ENCODE measurements around the gene CYP4F2. TPM values are rescaled to one million over a fixed set of nuclear protein-coding genes. Genes with fewer than 3 reads are reported as not detected.
"Not testable (repeated sequence)": the region's sequence is repeated elsewhere in the genome, so short reads cannot be mapped to it uniquely, and the experiment has no call there.

Gene CYP4F2
- total and polyA plus RNA-seq, 9 donors = 0.79 TPM; not detected in 8

- Histone ChIP-seq H3K27ac (ENCODE audit: low read length) (no peak overlapping the region), H3K4me1 (ENCODE audit: control insufficient read depth, insufficient read depth, low read length) (peaks cover 9% of the 10 kb centered on the region), H3K9me3 (replicated peaks; ENCODE audit: control insufficient read depth, low read depth, low read length) (no peaks in the 10 kb centered on the region), H3K27me3 (ENCODE audit: control insufficient read depth, insufficient read depth, low read length) (no peaks in the 10 kb centered on the region), H3K4me3 (ENCODE audit: low read length) (no peak overlapping the region), H3K36me3 (ENCODE audit: control insufficient read depth, insufficient read depth, low read length) (no peaks in the 10 kb centered on the region)
- DNase-seq = no peak
- WGBS (ENCODE audit: insufficient coverage) = no CpG with 5 or more reads among the region's 3 CpGs
Measured at GRCh38 chr19:15838351-15838750, 59.5 kb downstream of the CYP4F2 start.

GRCh38 chr19:15837221-15837731 lies 60.6 kb downstream of the CYP4F2 start:
- peaks cover 9% of the 10 kb centered on the region for H3K4me1 ChIP-seq (ENCODE audit: control insufficient read depth, insufficient read depth, low read length)
- no peak for DNase-seq
- H3K36me3 ChIP-seq (ENCODE audit: control insufficient read depth, insufficient read depth, low read length) = no peaks in the 10 kb centered on the region
- H3K9me3 ChIP-seq (replicated peaks; ENCODE audit: control insufficient read depth, low read depth, low read length) = no peaks in the 10 kb centered on the region
- no peaks in the 10 kb centered on the region for H3K27me3 ChIP-seq (ENCODE audit: control insufficient read depth, insufficient read depth, low read length)
- H3K27ac ChIP-seq (ENCODE audit: low read length) = peak overlapping the region; percentile 95
- H3K4me3 ChIP-seq (ENCODE audit: low read length) = peak overlapping the region; percentile 66
- WGBS (ENCODE audit: insufficient coverage) = 0% methylated on average over 5 of the region's 9 CpGs

- Histone ChIP-seq H3K4me1 (ENCODE audit: control insufficient read depth, insufficient read depth, low read length) (peaks cover 9% of the 10 kb centered on the region), H3K4me3 (ENCODE audit: low read length) (peak overlapping the region; percentile 66), H3K9me3 (replicated peaks; ENCODE audit: control insufficient read depth, low read depth, low read length) (no peaks in the 10 kb centered on the region), H3K27ac (ENCODE audit: low read length) (peak overlapping the region; percentile 95), H3K27me3 (ENCODE audit: control insufficient read depth, insufficient read depth, low read length) (no peaks in the 10 kb centered on the region), H3K36me3 (ENCODE audit: control insufficient read depth, insufficient read depth, low read length) (no peaks in the 10 kb centered on the region)
- DNase-seq = peak; percentile 100
- WGBS (ENCODE audit: insufficient coverage) = under 1% methylated on average over 45 of the region's 65 CpGs
Measured at GRCh38 chr19:15836330-15837220, 61.3 kb downstream of the CYP4F2 start.

- not testable (repeated sequence) for H3K4me1 ChIP-seq (ENCODE audit: control insufficient read depth, insufficient read depth, low read length); DNase-seq; H3K36me3 ChIP-seq (ENCODE audit: control insufficient read depth, insufficient read depth, low read length); H3K27me3 ChIP-seq (ENCODE audit: control insufficient read depth, insufficient read depth, low read length); H3K9me3 ChIP-seq (replicated peaks; ENCODE audit: control insufficient read depth, low read depth, low read length)
- 63% methylated on average over 5 of the region's 11 CpGs for WGBS (ENCODE audit: insufficient coverage)
- Histone ChIP-seq H3K27ac (ENCODE audit: low read length) (peak overlapping the region; percentile 95), H3K4me3 (ENCODE audit: low read length) (peak overlapping the region; percentile 66)
Measured at GRCh38 chr19:15835565-15836329, 62.1 kb downstream of the CYP4F2 start.

GRCh38 chr19:15834232-15834631 lies 63.6 kb downstream of the CYP4F2 start:
- not testable (repeated sequence) for DNase-seq; H3K4me1 ChIP-seq (ENCODE audit: control insufficient read depth, insufficient read depth, low read length); H3K27ac ChIP-seq (ENCODE audit: low read length); H3K9me3 ChIP-seq (replicated peaks; ENCODE audit: control insufficient read depth, low read depth, low read length); H3K36me3 ChIP-seq (ENCODE audit: control insufficient read depth, insufficient read depth, low read length); H3K27me3 ChIP-seq (ENCODE audit: control insufficient read depth, insufficient read depth, low read length); H3K4me3 ChIP-seq (ENCODE audit: low read length)
- 95% methylated on average over 3 of the region's 3 CpGs for WGBS (ENCODE audit: insufficient coverage)

GRCh38 chr19:15831626-15832025 lies 66.2 kb downstream of the CYP4F2 start:
- H3K27ac ChIP-seq (ENCODE audit: low read length) = no peak overlapping the region
- no peak overlapping the region for H3K4me3 ChIP-seq (ENCODE audit: low read length)
- H3K9me3 ChIP-seq (replicated peaks; ENCODE audit: control insufficient read depth, low read depth, low read length) = no peaks in the 10 kb centered on the region
- DNase-seq = no peak
- WGBS (ENCODE audit: insufficient coverage) = 73% methylated on average over 5 of the region's 5 CpGs
- H3K27me3 ChIP-seq (ENCODE audit: control insufficient read depth, insufficient read depth, low read length) = no peaks in the 10 kb centered on the region
- H3K36me3 ChIP-seq (ENCODE audit: control insufficient read depth, insufficient read depth, low read length) = no peaks in the 10 kb centered on the region
- peaks cover 9% of the 10 kb centered on the region for H3K4me1 ChIP-seq (ENCODE audit: control insufficient read depth, insufficient read depth, low read length)

GRCh38 chr19:15829786-15830185 lies 68.1 kb downstream of the CYP4F2 start:
- 89% methylated on average over 8 of the region's 8 CpGs for WGBS (ENCODE audit: insufficient coverage)
- no peak overlapping the region for H3K4me3 ChIP-seq (ENCODE audit: low read length)
- no peak overlapping the region for H3K27ac ChIP-seq (ENCODE audit: low read length)
- no peak for DNase-seq
- H3K9me3 ChIP-seq (replicated peaks; ENCODE audit: control insufficient read depth, low read depth, low read length) = no peaks in the 10 kb centered on the region
- no peaks in the 10 kb centered on the region for H3K27me3 ChIP-seq (ENCODE audit: control insufficient read depth, insufficient read depth, low read length)
- H3K36me3 ChIP-seq (ENCODE audit: control insufficient read depth, insufficient read depth, low read length) = no peaks in the 10 kb centered on the region
- H3K4me1 ChIP-seq (ENCODE audit: control insufficient read depth, insufficient read depth, low read length) = no peaks in the 10 kb centered on the region

- H3K9me3 ChIP-seq (replicated peaks; ENCODE audit: control insufficient read depth, low read depth, low read length) = no peaks in the 10 kb centered on the region
- no peaks in the 10 kb centered on the region for H3K27me3 ChIP-seq (ENCODE audit: control insufficient read depth, insufficient read depth, low read length)
- no peaks in the 10 kb centered on the region for H3K4me1 ChIP-seq (ENCODE audit: control insufficient read depth, insufficient read depth, low read length)
- H3K27ac ChIP-seq (ENCODE audit: low read length) = no peak overlapping the region
- no peak for DNase-seq
- no peak overlapping the region for H3K4me3 ChIP-seq (ENCODE audit: low read length)
- no peaks in the 10 kb centered on the region for H3K36me3 ChIP-seq (ENCODE audit: control insufficient read depth, insufficient read depth, low read length)
- WGBS (ENCODE audit: insufficient coverage) = 90% methylated on average over 9 of the region's 10 CpGs
Measured at GRCh38 chr19:15829306-15829698, 68.6 kb downstream of the CYP4F2 start.

GRCh38 chr19:15828611-15829305 lies 69.1 kb downstream of the CYP4F2 start:
- H3K9me3 ChIP-seq (replicated peaks; ENCODE audit: control insufficient read depth, low read depth, low read length); H3K4me3 ChIP-seq (ENCODE audit: low read length); H3K36me3 ChIP-seq (ENCODE audit: control insufficient read depth, insufficient read depth, low read length); H3K4me1 ChIP-seq (ENCODE audit: control insufficient read depth, insufficient read depth, low read length); H3K27ac ChIP-seq (ENCODE audit: low read length); DNase-seq; H3K27me3 ChIP-seq (ENCODE audit: control insufficient read depth, insufficient read depth, low read length): not testable (repeated sequence)
- 52% methylated on average over 11 of the region's 13 CpGs for WGBS (ENCODE audit: insufficient coverage)

Data from muscle of leg (tissue), 11 donors.